ENCODE data around the gene MELTF. TPM values are rescaled to one million over a fixed set of nuclear protein-coding genes. Genes with fewer than 3 reads are reported as not detected.

The MELTF gene
- polyA plus RNA-seq, 1 experiment, result 1.8 TPM

DNA sequence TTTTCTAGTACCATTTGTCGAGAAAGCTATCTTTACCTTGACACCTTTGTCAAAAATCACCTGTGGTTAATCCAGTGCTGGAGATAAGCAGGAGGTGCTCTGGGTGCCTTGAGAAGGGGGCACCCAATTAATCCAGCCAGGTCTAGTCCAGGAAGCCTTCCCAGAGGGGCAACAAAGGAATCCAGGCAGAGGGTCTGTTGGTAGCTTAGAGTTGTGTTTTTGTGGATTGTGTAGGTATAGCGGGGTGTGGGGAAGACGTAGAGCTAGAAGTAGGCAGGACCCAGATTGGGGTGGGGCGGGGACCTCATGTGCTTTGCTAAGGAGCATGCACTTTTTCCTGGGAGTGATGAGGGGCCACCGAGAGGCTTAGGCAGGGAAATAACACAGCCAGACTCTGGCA is 55.0 kb downstream of the MELTF start:
- TF ChIP-seq, protein P1, sequence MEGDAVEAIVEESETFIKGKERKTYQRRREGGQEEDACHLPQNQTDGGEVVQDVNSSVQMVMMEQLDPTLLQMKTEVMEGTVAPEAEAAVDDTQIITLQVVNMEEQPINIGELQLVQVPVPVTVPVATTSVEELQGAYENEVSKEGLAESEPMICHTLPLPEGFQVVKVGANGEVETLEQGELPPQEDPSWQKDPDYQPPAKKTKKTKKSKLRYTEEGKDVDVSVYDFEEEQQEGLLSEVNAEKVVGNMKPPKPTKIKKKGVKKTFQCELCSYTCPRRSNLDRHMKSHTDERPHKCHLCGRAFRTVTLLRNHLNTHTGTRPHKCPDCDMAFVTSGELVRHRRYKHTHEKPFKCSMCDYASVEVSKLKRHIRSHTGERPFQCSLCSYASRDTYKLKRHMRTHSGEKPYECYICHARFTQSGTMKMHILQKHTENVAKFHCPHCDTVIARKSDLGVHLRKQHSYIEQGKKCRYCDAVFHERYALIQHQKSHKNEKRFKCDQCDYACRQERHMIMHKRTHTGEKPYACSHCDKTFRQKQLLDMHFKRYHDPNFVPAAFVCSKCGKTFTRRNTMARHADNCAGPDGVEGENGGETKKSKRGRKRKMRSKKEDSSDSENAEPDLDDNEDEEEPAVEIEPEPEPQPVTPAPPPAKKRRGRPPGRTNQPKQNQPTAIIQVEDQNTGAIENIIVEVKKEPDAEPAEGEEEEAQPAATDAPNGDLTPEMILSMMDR (IDR thresholded peaks at IDR 0.05; ENCODE audit: insufficient read depth, low read depth, low read length), result no peak
- CTCF ChIA-PET, result no interaction called here
- POLR2A ChIA-PET, result no interaction called here

DNA sequence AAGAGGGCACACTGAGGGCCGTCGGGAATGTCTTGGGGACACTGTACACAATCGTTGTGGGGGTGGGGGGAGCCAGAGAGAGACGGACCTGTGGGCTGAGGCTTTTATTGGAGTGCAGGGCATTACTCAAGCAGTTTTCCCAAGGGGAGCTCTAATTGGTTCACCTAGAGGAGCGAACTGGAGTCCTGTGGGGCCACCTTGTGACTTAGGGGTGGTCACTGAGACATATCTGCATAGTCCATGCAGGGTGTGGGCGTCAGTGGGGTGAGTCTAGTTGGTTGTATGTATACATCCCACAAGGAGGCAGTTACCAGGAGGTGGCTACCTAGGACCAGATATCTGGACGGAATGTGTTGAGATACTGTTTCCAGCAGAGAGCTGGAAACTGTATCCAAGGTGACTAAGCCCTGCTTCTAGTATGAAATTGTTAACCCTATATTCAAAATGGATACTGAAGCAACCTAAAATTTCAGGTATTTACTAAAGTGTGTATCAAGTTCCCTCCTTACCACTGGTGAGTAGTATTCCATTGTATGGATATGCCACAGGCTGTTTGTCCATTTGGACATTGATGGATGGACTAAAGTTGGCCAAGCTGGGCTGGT is 58.4 kb downstream of the MELTF start:
- TF ChIP-seq, protein P1 (IDR thresholded peaks at IDR 0.05; ENCODE audit: insufficient read depth, low read depth, low read length), result no peak
- ChIA-PET CTCF (interaction anchor here (0.7 to 3.1 kb wide), 3 partner anchors 13 to 134 kb away, joined by 3 to 16 read pairs (median 4); partner anchors contain the start of gene NCBP2), POLR2A (no interaction called here)
- no peak overlapping the region for H3K4me3 ChIP-seq (ENCODE audit: low read depth, low read length)
- DNase-seq (ENCODE audit: low read depth), result no peak
- H3K36me3 ChIP-seq (ENCODE audit: control insufficient read depth, insufficient read depth, low read length), result no peaks in the 10 kb centered on the region
- H3K27me3 ChIP-seq (ENCODE audit: control insufficient read depth, insufficient read depth, low read length), result no peaks in the 10 kb centered on the region; the same call in 1 of the 2 replicates

More for the DNA sequence above, 55.0 kb downstream of the MELTF start:
- H3K4me3 ChIP-seq (ENCODE audit: low read depth, low read length), result no peak overlapping the region
- H3K27me3 ChIP-seq (ENCODE audit: control insufficient read depth, insufficient read depth, low read length), result no peaks in the 10 kb centered on the region; the same call in 1 of the 2 replicates
- H3K36me3 ChIP-seq (ENCODE audit: control insufficient read depth, insufficient read depth, low read length), result no peaks in the 10 kb centered on the region
- no peak for DNase-seq (ENCODE audit: low read depth)

DNA sequence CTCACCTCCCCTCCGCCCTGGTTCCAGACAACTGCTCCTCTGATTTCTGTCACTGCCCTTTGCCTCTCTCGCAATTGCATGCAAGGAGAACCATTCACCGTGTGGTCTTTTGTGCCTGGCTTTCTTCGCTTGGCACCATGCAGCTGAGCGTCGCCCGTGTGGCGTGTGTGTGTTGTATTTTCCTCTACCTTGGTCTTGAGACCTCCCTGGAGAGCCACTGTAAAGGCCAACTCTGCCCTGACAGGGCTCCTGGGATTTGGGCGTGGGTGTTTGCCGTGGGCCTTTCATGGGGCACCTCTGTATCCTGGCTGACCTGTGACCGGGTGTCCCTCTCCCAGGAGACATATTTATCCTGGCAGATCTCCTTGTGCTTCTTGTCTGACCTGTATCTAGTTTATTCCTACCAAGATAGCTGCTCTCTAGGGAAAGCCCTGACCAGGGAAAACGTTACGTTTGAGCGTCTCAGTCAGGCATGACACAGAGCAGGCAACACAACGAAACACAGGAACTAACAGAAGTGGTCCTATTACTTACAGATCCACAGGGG is 59.0 kb downstream of the MELTF start:
- ChIA-PET POLR2A (no interaction called here), CTCF (interaction anchor here (0.6 to 3.1 kb wide), 5 partner anchors 8 to 304 kb away, joined by 3 to 16 read pairs (median 3); partner anchors contain the start of gene NCBP2)
- Histone ChIP-seq H3K27me3 (ENCODE audit: control insufficient read depth, insufficient read depth, low read length) (no peaks in the 10 kb centered on the region; the same call in 1 of the 2 replicates), H3K36me3 (ENCODE audit: control insufficient read depth, insufficient read depth, low read length) (no peaks in the 10 kb centered on the region), H3K4me3 (ENCODE audit: low read depth, low read length) (no peak overlapping the region)
- DNase-seq (ENCODE audit: low read depth), result no peak
- TF ChIP-seq, protein P1 (IDR thresholded peaks at IDR 0.05; ENCODE audit: insufficient read depth, low read depth, low read length), result no peak; the same call in 1 of the 2 replicates

DNA sequence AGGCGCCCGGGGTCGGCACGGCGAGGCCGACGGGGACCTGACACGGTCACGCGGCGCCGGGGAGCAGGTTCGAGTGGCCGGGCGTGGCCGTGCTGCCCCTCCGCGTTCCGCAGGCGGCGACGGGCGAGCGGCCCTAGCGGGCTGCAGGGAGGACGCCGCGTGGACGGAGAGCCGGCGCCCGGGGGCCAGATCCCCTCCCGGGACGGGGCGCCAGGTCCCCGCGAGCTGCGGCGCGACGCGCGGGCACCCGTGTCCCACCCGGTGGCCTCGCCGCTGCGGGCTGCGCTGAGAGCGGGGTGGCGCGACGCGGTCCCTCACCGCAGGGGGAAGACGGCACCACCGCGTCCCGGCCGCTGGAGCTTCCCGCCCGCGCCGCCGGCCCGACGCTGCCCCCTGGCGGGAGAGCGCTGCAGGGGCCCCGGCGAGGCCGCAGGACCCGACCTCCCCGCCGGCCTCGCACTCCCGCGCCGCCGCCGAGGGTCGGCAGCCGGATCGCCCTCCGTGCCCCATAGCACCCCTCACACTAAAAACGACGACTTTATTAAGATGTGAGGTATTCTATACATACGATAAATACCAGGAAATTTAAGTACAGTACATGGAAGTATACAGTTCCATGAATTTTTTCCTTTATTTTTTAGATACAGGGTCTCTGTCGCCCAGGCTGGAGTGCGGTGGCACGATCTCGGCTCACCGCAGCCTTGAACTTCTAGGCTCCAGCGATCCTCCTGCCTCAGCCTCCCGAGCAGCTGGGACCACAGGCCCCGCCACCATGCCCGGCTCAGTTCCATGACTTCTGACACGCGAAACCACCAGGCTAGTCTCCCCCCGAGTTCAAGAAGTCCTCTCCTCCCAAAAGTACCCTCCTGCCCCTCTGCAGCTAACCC is 59.7 kb downstream of the MELTF start:
- Histone ChIP-seq H3K27me3 (ENCODE audit: control insufficient read depth, insufficient read depth, low read length) (no peaks in the 10 kb centered on the region; the same call in 1 of the 2 replicates), H3K4me3 (ENCODE audit: low read depth, low read length) (peak overlapping the region; percentile 68), H3K36me3 (ENCODE audit: control insufficient read depth, insufficient read depth, low read length) (no peaks in the 10 kb centered on the region)
- POLR2A ChIA-PET, result no interaction called here
- CTCF ChIA-PET, result interaction anchor here (0.6 to 3.1 kb wide), 5 partner anchors 9 to 304 kb away, joined by 3 to 16 read pairs (median 3); no protein-coding TSS in a partner anchor
- no peak for DNase-seq (ENCODE audit: low read depth)
- TF ChIP-seq, protein P1 (IDR thresholded peaks at IDR 0.05; ENCODE audit: insufficient read depth, low read depth, low read length), result no peak

All from BJ (cell line).